Tibial nerve (tissue), 4 donors: Measurements from ENCODE around the gene THRSP. TPM values are rescaled to one million over a fixed set of nuclear protein-coding genes. Genes with fewer than 3 reads are reported as not detected.

Experiments
- DNase-seq, 2 donors: peaks; one replicate each; pipeline ENCODE4 v3.0.0-alpha.2; 2019; ENCODE audit warnings: low spot score in 2 of 2
- H3K27ac ChIP-seq, 4 donors: fragments of 200-600 bp; sonication (generic) in 3 of 4; one replicate each; pipeline ENCODE4 v1.5.1; 2017 to 2019; ENCODE audit warnings: mild to moderate bottlenecking in 1 of 4
- H3K27me3 ChIP-seq, 2 donors: fragments of 200-600 bp; sonication (generic) in 1 of 2; one replicate each; pipeline versions ENCODE4 v1.5.1 to v1.6.0; 2017 to 2019
- H3K36me3 ChIP-seq, 3 donors: fragments of 200-600 bp; sonication (generic); one replicate each; pipeline ENCODE4 v1.5.1; 2018 to 2019
- H3K4me1 ChIP-seq, 4 donors: fragments of 200-600 bp; sonication (generic) in 3 of 4; one replicate each; pipeline ENCODE4 v1.5.1; 2017 to 2019
- H3K4me3 ChIP-seq, 4 donors: fragments of 200-600 bp; sonication (generic) in 3 of 4; one replicate each; pipeline ENCODE4 v1.5.1; 2017 to 2019; ENCODE audit warnings: mild to moderate bottlenecking in 1 of 4, moderate library complexity in 1 of 4
- H3K9me3 ChIP-seq, 4 donors: fragments of 200-600 bp; sonication (generic) in 3 of 4; one replicate each; pipeline ENCODE4 v1.5.1; 2017 to 2019
- EP300 ChIP-seq, 2 donors: sonication (generic); formaldehyde crosslinking; IDR thresholded peaks; one replicate each; pipeline ENCODE4 v1.6.1; 2017; ENCODE audit warnings: antibody characterized with exemption in 2 of 2, mild to moderate bottlenecking in 1 of 2
- POLR2A ChIP-seq, 2 donors: fragments of 450-650 bp; IDR thresholded peaks; one replicate each; pipeline ENCODE4 v1.6.1; 2017; ENCODE audit warnings: antibody characterized with exemption in 2 of 2, mild to moderate bottlenecking in 2 of 2, moderate library complexity in 2 of 2
- WGBS, 2 donors: methylation state at CpG; one replicate each; pipeline ENCODE4 v1.1.5; 2018; 5-methylcytosine and 5-hydroxymethylcytosine counted together
- total RNA-seq, 4 donors: library from RNA; depleted of rRNA; stranded (reverse); fragments of >200 nt; gene quantifications; one replicate each; pipeline ENCODE4 v1.1.0, GENCODE V29; 2016
- TF ChIP-seq, protein P1 (sequence below), 5 experiments: fragments of 200-600 bp in 3 of 5; fragments of 450-650 bp in 2 of 5; sonication (generic) in 3 of 5; IDR thresholded peaks; one replicate each; pipeline ENCODE4 v1.5.1; 2016 to 2019; ENCODE audit warnings: antibody characterized with exemption in 5 of 5, mild to moderate bottlenecking in 3 of 5, moderate library complexity in 2 of 5

THRSP gene
- total RNA-seq, 4 donors from 2014 or later, result 4.0 to 22.9 (median 8.7) TPM

DNA sequence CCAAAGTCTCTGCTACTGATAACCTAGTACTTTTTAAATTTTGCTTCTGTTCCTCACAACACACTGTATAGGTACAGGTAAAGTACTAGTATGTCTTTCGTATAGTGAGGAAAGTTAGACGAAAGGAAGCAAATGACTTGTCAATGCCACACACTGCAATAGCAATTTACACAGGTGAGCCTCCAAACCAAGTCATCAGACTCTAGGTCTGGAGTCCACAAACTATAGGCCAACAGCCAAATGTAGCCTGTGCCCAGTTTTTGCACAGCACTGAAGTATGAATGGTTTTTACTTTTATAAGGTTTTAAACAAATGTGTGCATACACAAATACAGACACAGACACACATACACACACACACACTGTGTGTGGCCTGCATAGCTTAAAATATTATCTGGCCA is 47.6 kb downstream of the THRSP start:
- DNase-seq, result no peak
- Histone ChIP-seq H3K27me3 (no peaks in the 10 kb centered on the region), H3K9me3 (no peaks in the 10 kb centered on the region), H3K4me1 (no peaks in the 10 kb centered on the region), H3K36me3 (peaks cover 0 to 80% (median 0%) of the 10 kb centered on the region in 3 donors), H3K27ac (no peak overlapping the region), H3K4me3 (no peak overlapping the region)
- TF ChIP-seq, protein P1, sequence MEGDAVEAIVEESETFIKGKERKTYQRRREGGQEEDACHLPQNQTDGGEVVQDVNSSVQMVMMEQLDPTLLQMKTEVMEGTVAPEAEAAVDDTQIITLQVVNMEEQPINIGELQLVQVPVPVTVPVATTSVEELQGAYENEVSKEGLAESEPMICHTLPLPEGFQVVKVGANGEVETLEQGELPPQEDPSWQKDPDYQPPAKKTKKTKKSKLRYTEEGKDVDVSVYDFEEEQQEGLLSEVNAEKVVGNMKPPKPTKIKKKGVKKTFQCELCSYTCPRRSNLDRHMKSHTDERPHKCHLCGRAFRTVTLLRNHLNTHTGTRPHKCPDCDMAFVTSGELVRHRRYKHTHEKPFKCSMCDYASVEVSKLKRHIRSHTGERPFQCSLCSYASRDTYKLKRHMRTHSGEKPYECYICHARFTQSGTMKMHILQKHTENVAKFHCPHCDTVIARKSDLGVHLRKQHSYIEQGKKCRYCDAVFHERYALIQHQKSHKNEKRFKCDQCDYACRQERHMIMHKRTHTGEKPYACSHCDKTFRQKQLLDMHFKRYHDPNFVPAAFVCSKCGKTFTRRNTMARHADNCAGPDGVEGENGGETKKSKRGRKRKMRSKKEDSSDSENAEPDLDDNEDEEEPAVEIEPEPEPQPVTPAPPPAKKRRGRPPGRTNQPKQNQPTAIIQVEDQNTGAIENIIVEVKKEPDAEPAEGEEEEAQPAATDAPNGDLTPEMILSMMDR (IDR thresholded peaks at IDR 0.05), result no peak
- no peak for TF ChIP-seq EP300 (IDR thresholded peaks at IDR 0.05)
- no peak for TF ChIP-seq POLR2A (IDR thresholded peaks at IDR 0.05)
- WGBS, 2 donors, result 81 to 97% methylated on average over 2 of the region's 2 CpGs

DNA sequence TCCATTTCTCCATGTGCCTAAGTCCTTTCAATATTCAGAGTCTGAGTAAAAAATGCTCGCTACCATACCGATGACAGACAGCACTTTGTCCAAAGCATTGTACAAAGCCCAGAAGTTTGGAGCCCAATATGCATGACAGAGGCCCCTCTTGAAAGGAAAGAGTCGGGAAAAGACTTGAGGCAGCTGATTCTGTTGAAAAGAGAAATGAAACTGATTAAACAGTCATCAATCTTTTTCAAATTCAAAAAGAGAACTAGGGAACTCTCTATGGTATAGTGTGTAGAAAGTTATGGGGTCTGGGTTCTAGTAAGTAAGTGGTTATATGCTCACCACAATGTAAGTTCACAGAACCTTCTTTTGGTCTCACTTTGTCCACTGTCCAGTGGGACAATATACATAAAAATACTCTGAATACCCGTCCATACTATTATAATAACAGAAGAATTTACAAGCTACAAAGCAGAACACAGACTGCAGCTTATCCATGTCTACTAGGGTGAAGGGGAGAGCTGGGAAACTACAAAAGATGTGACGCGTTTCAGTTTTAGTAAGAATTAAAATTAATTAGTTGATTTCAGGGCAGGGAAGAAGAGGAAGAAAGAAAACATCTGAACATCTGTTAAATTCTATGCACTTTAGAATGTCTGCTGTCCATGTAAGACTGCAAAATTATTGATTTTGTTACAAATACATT is 49.1 kb downstream of the THRSP start:
- Histone ChIP-seq H3K9me3 (no peaks in the 10 kb centered on the region), H3K4me3 (no peak overlapping the region), H3K4me1 (no peaks in the 10 kb centered on the region), H3K36me3 (peaks cover 0 to 76% (median 0%) of the 10 kb centered on the region in 3 donors), H3K27me3 (no peaks in the 10 kb centered on the region), H3K27ac (peak overlapping the region in 2 of 4 donors; percentile 37 to 42)
- TF ChIP-seq, protein P1 (IDR thresholded peaks at IDR 0.05), result no peak
- TF ChIP-seq EP300 (IDR thresholded peaks at IDR 0.05) (no peak), POLR2A (IDR thresholded peaks at IDR 0.05) (no peak)
- 47 to 55% methylated on average over 6 of the region's 6 CpGs for WGBS, 2 donors
- DNase-seq, result no peak

Other genes starting within 250 kb of the THRSP start
- gene RSF1, start 243.1 kb upstream of the THRSP start, total RNA-seq, result 100 to 1,000 TPM in 1 of 4 donors, 10 to 100 TPM in 3; 69.3 to 127 (median 77.0) TPM
- 10 to 100 TPM; 17.1 to 48.6 (median 27.6) TPM for gene AAMDC, start 242.7 kb upstream of the THRSP start, total RNA-seq
- 10 to 100 TPM; 32.2 to 49.2 (median 40.0) TPM for gene INTS4, start 69.2 kb upstream of the THRSP start, total RNA-seq
- 1 to 10 TPM; 2.5 to 6.0 (median 3.4) TPM for gene KCTD14, start 40.6 kb upstream of the THRSP start, total RNA-seq
- 10 to 100 TPM; 49.6 to 88.3 (median 66.3) TPM for gene NDUFC2, start 16.0 kb downstream of the THRSP start, total RNA-seq
- 10 to 100 TPM; 24.9 to 43.5 (median 32.0) TPM for gene ALG8, start 75.8 kb downstream of the THRSP start, total RNA-seq
- 10 to 100 TPM in 1 of 4 donors, 1 to 10 TPM in 3; 6.6 to 20.4 (median 8.7) TPM for gene KCTD21, start 124.8 kb downstream of the THRSP start, total RNA-seq
- 10 to 100 TPM; 10.9 to 23.1 (median 12.6) TPM for gene USP35, start 125.1 kb downstream of the THRSP start, total RNA-seq